SU-DHL-6 (cell line): ENCODE results near the gene RAB22A.

Experiments
- H2AFZ ChIP-seq: fragments of 200-600 bp; sonication (generic); 2 replicates; pipeline ENCODE4 v1.6.1; 2014; ENCODE audit warnings: low read depth, mild to moderate bottlenecking, moderate library complexity, mixed read lengths, antibody characterized with exemption, low read length; ENCODE audit not compliant: severe bottlenecking
- H3F3A ChIP-seq: fragments of 200-600 bp; shearing (Covaris generic); 2 replicates; pipeline ENCODE4 v1.6.0; 2016; ENCODE audit warnings: antibody characterized with exemption, mild to moderate bottlenecking; ENCODE audit not compliant: insufficient read depth
- H3K27ac ChIP-seq: fragments of 200-600 bp; sonication (generic); 2 replicates; pipeline ENCODE4 v1.5.1; 2016; ENCODE audit warnings: low read depth, mild to moderate bottlenecking, low read length, moderate library complexity, mixed read lengths
- H3K27me3 ChIP-seq: fragments of 200-600 bp; sonication (generic), shearing (Covaris generic); 2 replicates; pipeline ENCODE4 v1.6.0; 2014; ENCODE audit warnings: mild to moderate bottlenecking, low read length
- H3K36me3 ChIP-seq: fragments of 200-600 bp; sonication (generic); 2 replicates; pipeline ENCODE4 v1.6.1; 2014; ENCODE audit warnings: mild to moderate bottlenecking, low read length, mixed read lengths
- H3K4me2 ChIP-seq: fragments of 300-600, 200-600 bp; shearing (Covaris generic), sonication (generic); 2 replicates; pipeline ENCODE4 v1.6.0; 2014; ENCODE audit warnings: low read length, low read depth, mild to moderate bottlenecking; ENCODE audit not compliant: poor library complexity, severe bottlenecking
- H3K4me3 ChIP-seq: fragments of 200-600 bp; sonication (generic); 2 replicates; pipeline ENCODE4 v1.5.1; 2014; ENCODE audit warnings: antibody characterized with exemption, low read length, mild to moderate bottlenecking, mixed read lengths; ENCODE audit not compliant: insufficient read depth, poor library complexity, severe bottlenecking
- H3K79me2 ChIP-seq: fragments of 200-600 bp; sonication (generic); 2 replicates; pipeline ENCODE4 v1.6.1; 2014; ENCODE audit warnings: mild to moderate bottlenecking, low read length, moderate library complexity; ENCODE audit not compliant: insufficient read depth
- H3K9ac ChIP-seq: fragments of 200-600 bp; sonication (generic); 2 replicates; pipeline ENCODE4 v1.7.0; 2014; ENCODE audit warnings: mild to moderate bottlenecking, low read length
- H3K9me2 ChIP-seq: fragments of 200-600 bp; sonication (generic); replicated peaks from 2 replicates; pipeline ENCODE4 v1.6.1; 2014; ENCODE audit warnings: low read length; ENCODE audit not compliant: insufficient read depth
- H3K9me3 ChIP-seq: fragments of 200-600 bp; sonication (generic); 2 replicates; pipeline ENCODE4 v1.6.1; 2014; ENCODE audit warnings: low read length, mixed read lengths; ENCODE audit not compliant: insufficient read depth
- H4K20me1 ChIP-seq: fragments of 200-600 bp; sonication (generic); 2 replicates; pipeline ENCODE4 v1.6.1; 2014; ENCODE audit warnings: low read depth, mild to moderate bottlenecking, antibody characterized with exemption, low read length, moderate library complexity, mixed read lengths
- EZH2phosphoT487 ChIP-seq: fragments of 200-600 bp; sonication (generic), shearing (Covaris generic); conservative IDR thresholded peaks from 2 replicates; pipeline ENCODE4 v1.6.1; 2018; ENCODE audit warnings: mild to moderate bottlenecking, antibody characterized with exemption, low read length, moderate library complexity, mixed read lengths
- TF ChIP-seq, protein P1 (sequence below): fragments of 200-600 bp; sonication (generic); IDR thresholded peaks from one replicate; pipeline ENCODE4 v1.5.1; 2017; ENCODE audit warnings: antibody characterized with exemption, mild to moderate bottlenecking, low read length, moderate library complexity; ENCODE audit not compliant: insufficient read depth, poor library complexity, severe bottlenecking

The RAB22A gene

DNA sequence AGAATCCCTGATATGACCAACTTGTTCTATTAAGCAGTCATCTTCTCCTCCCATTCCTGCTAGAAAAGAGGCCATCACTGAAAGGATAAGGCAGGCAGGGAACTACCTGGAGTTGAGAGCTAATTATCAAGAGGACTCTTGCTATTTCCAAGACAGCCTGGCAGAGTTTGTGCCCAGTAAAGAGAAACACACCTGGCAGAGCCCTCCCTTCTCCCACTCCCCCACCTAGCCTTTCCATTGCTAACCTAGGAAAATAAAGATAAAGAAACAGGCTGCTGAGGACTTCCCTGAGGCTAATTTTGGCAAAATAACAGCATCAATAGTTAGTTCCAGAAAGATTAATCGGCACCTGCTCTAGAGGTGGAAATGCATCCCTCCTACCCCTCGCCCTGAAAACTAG lies 20.4 kb upstream of the RAB22A start:
- no peaks in the 10 kb centered on the region for H3K9me2 ChIP-seq
- no peaks in the 10 kb centered on the region for H4K20me1 ChIP-seq
- H3K9me3 ChIP-seq: no peaks in the 10 kb centered on the region
- no peak overlapping the region for H3K4me3 ChIP-seq
- no peaks in the 10 kb centered on the region for H3K79me2 ChIP-seq
- no peaks in the 10 kb centered on the region for H3K36me3 ChIP-seq
- no peak overlapping the region for H3K9ac ChIP-seq
- H3K4me2 ChIP-seq: no peak overlapping the region
- TF ChIP-seq, protein P1, sequence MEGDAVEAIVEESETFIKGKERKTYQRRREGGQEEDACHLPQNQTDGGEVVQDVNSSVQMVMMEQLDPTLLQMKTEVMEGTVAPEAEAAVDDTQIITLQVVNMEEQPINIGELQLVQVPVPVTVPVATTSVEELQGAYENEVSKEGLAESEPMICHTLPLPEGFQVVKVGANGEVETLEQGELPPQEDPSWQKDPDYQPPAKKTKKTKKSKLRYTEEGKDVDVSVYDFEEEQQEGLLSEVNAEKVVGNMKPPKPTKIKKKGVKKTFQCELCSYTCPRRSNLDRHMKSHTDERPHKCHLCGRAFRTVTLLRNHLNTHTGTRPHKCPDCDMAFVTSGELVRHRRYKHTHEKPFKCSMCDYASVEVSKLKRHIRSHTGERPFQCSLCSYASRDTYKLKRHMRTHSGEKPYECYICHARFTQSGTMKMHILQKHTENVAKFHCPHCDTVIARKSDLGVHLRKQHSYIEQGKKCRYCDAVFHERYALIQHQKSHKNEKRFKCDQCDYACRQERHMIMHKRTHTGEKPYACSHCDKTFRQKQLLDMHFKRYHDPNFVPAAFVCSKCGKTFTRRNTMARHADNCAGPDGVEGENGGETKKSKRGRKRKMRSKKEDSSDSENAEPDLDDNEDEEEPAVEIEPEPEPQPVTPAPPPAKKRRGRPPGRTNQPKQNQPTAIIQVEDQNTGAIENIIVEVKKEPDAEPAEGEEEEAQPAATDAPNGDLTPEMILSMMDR: no peak
- TF ChIP-seq EZH2phosphoT487: no peak
- no peak overlapping the region for H2AFZ ChIP-seq
- H3K27me3 ChIP-seq: no peaks in the 10 kb centered on the region
- no peak overlapping the region for H3K27ac ChIP-seq
- H3F3A ChIP-seq: no peaks in the 10 kb centered on the region

- no peaks in the 10 kb centered on the region for H4K20me1 ChIP-seq
- no peak overlapping the region for H3K4me2 ChIP-seq
- no peaks in the 10 kb centered on the region for H3K9me3 ChIP-seq
- H3K27me3 ChIP-seq: no peaks in the 10 kb centered on the region
- H3K79me2 ChIP-seq: no peaks in the 10 kb centered on the region
- no peaks in the 10 kb centered on the region for H3F3A ChIP-seq
- H3K9ac ChIP-seq: no peak overlapping the region
- TF ChIP-seq, protein P1: no peak
- no peak for TF ChIP-seq EZH2phosphoT487
- H3K4me3 ChIP-seq: no peak overlapping the region
- no peak overlapping the region for H2AFZ ChIP-seq
- H3K27ac ChIP-seq: no peak overlapping the region
- no peaks in the 10 kb centered on the region for H3K36me3 ChIP-seq
- H3K9me2 ChIP-seq: no peaks in the 10 kb centered on the region
These were observed 16.1 kb upstream of the RAB22A start for GRCh38 chr20:58293453-58293852.

GRCh38 chr20:58294497-58295455 lies 14.7 kb upstream of the RAB22A start:
- no peak for TF ChIP-seq EZH2phosphoT487
- TF ChIP-seq, protein P1: no peak
- Histone ChIP-seq H3K9ac (no peak overlapping the region), H3F3A (no peaks in the 10 kb centered on the region), H2AFZ (no peak overlapping the region), H3K9me2 (no peaks in the 10 kb centered on the region), H3K4me3 (no peak overlapping the region), H3K4me2 (no peak overlapping the region), H4K20me1 (no peaks in the 10 kb centered on the region), H3K27me3 (no peaks in the 10 kb centered on the region), H3K79me2 (no peaks in the 10 kb centered on the region), H3K36me3 (no peaks in the 10 kb centered on the region), H3K9me3 (no peaks in the 10 kb centered on the region), H3K27ac (no peak overlapping the region)
